Psoas muscle (tissue), 8 donors: ENCODE results near the gene UNC5C. TPM values are rescaled to one million over a fixed set of nuclear protein-coding genes. Genes with fewer than 3 reads are reported as not detected.

Source experiments
- ATAC-seq, 4 donors: fragments of 200-7000 bp; cut with Tn5 transposase; one replicate each; pipeline ENCODE4 v1.9.1; 2020; ENCODE audit warnings: moderate library complexity in 3 of 4, mild to moderate bottlenecking in 2 of 4
- DNase-seq, 2 donors: peaks; one replicate each; pipeline ENCODE4 v3.0.0-alpha.2; 2020
- H3K27ac ChIP-seq: fragments of 200-600 bp; one replicate; pipeline ENCODE4 v1.8.0; 2022
- H3K27me3 ChIP-seq, 3 donors: fragments of 200-600 bp in 1 of 3; one replicate each; pipeline versions ENCODE4 v1.6.1 to v1.8.0; 2013 to 2022; ENCODE audit warnings: low read length in 2 of 3, mild to moderate bottlenecking in 2 of 3, moderate library complexity in 1 of 3; ENCODE audit not compliant: insufficient read depth in 3 of 3
- H3K36me3 ChIP-seq, 2 donors: fragments of 200-600 bp in 1 of 2; one replicate each; pipeline versions ENCODE4 v1.6.1 to v1.8.0; 2013 to 2022; ENCODE audit warnings: low read depth in 1 of 2, mild to moderate bottlenecking in 1 of 2, moderate library complexity in 1 of 2; ENCODE audit not compliant: insufficient read depth in 1 of 2
- H3K4me1 ChIP-seq: fragments of 200-600 bp; one replicate; pipeline ENCODE4 v1.8.0; 2022
- H3K4me3 ChIP-seq: fragments of 200-600 bp; one replicate; pipeline ENCODE4 v1.8.0; 2022; ENCODE audit warnings: mild to moderate bottlenecking
- H3K9me3 ChIP-seq: fragments of 200-600 bp; one replicate; pipeline ENCODE4 v1.8.0; 2022
- CTCF ChIP-seq: fragments of 200-600 bp; IDR thresholded peaks from one replicate; pipeline ENCODE4 v1.8.0; 2022; ENCODE audit warnings: antibody characterized with exemption
- WGBS, 3 donors: extraction: QIAGEN DNeasy Blood & Tissue Kit; methylation state at CpG; one replicate each; pipeline versions ENCODE4 v1.1.6 to v1.1.7; 2013; 5-methylcytosine and 5-hydroxymethylcytosine counted together
- intact Hi-C, 2 donors: fragments of 100-400 bp; cut with DNase I; formaldehyde crosslinking; loops; one replicate each; pipeline versions ENCODE4 v1.11.0 to v1.14.2; 2022
- polyA plus RNA-seq, 3 donors: library from polyadenylated mRNA; stranded (reverse); fragments of 200-250 nt; gene quantifications; one replicate each; pipeline ENCODE4 v1.2.3, GENCODE V29; 2013
- total RNA-seq, 4 donors: library from RNA; stranded (reverse); fragmentation: NEBNext Ultra II Directional in 2 of 4; extraction: Animal tissue kit (Norgen Biotek cat#: 25700) in 2 of 4; gene quantifications; one replicate each; pipeline versions ENCODE4 v1.2.1 to v1.2.4, GENCODE V29; 2021 to 2023
- donor health status: healthy with polysubstance abuse.
- donor health status: DM: no; HTN: no; CAD: no; lungs with moderate emphysema.
- donor health status: Bipolar disorder and iron deficiency.
- donor health status: healthy.
- donor health status: DM: yes; HTN: yes; CAD: no.
- donor health status: DM: no; HTN: no; CAD: no.
- donor health status: DM: no; HTN: no; CAD: no.
- donor health status: DM: yes; HTN: yes; CAD: no.

UNC5C gene
- total and polyA plus RNA-seq, 7 donors, result 0.04 to 1.1 (median 0.19) TPM

GRCh38 chr4:95507561-95507960 lies 41.2 kb downstream of the UNC5C start:
- H3K36me3 ChIP-seq, result no peaks in the 10 kb centered on the region
- ATAC-seq (no peak), DNase-seq (no peak)
- no peak for TF ChIP-seq CTCF
- no peak overlapping the region for H3K27ac ChIP-seq
- H3K27me3 ChIP-seq, result no peaks in the 10 kb centered on the region
- intact Hi-C loops, result no loop called here
- H3K4me1 ChIP-seq, result no peaks in the 10 kb centered on the region
- no peak overlapping the region for H3K4me3 ChIP-seq
- 87 to 91% (median 90%) methylated on average over 5 of the region's 5 CpGs for WGBS, 3 donors
- no peaks in the 10 kb centered on the region for H3K9me3 ChIP-seq

GRCh38 chr4:95507147-95507546 lies 41.6 kb downstream of the UNC5C start:
- WGBS, 3 donors, result 15 to 26% (median 17%) methylated on average over 1 of the region's 1 CpG
- TF ChIP-seq CTCF, result no peak
- DNase-seq (no peak), ATAC-seq (no peak)
- intact Hi-C loops, result no loop called here
- no peaks in the 10 kb centered on the region for H3K9me3 ChIP-seq
- H3K4me1 ChIP-seq, result no peaks in the 10 kb centered on the region
- no peak overlapping the region for H3K27ac ChIP-seq
- H3K27me3 ChIP-seq, result no peaks in the 10 kb centered on the region
- no peaks in the 10 kb centered on the region for H3K36me3 ChIP-seq
- H3K4me3 ChIP-seq, result no peak overlapping the region

GRCh38 chr4:95506264-95506663 lies 42.5 kb downstream of the UNC5C start:
- no peak for ATAC-seq
- WGBS, 3 donors, result 59 to 73% (median 68%) methylated on average over 4 of the region's 4 CpGs
- no peak overlapping the region for H3K27ac ChIP-seq

GRCh38 chr4:95505799-95506198 lies 43.0 kb downstream of the UNC5C start:
- no peak overlapping the region for H3K4me3 ChIP-seq
- H3K27ac ChIP-seq, result no peak overlapping the region
- no peaks in the 10 kb centered on the region for H3K9me3 ChIP-seq
- DNase-seq (no peak), ATAC-seq (no peak)
- no peaks in the 10 kb centered on the region for H3K27me3 ChIP-seq
- H3K36me3 ChIP-seq, result no peaks in the 10 kb centered on the region
- no peaks in the 10 kb centered on the region for H3K4me1 ChIP-seq
- TF ChIP-seq CTCF, result no peak
- intact Hi-C loops, result no loop called here

More at GRCh38 chr4:95506264-95506663, 42.5 kb downstream of the UNC5C start:
- H3K4me3 ChIP-seq, result no peak overlapping the region
- H3K36me3 ChIP-seq, result no peaks in the 10 kb centered on the region
- no peak for DNase-seq
- no peaks in the 10 kb centered on the region for H3K4me1 ChIP-seq
- H3K9me3 ChIP-seq, result no peaks in the 10 kb centered on the region
- H3K27me3 ChIP-seq, result no peaks in the 10 kb centered on the region
- no peak for TF ChIP-seq CTCF
- intact Hi-C loops, result no loop called here

GRCh38 chr4:95505151-95505550 lies 43.6 kb downstream of the UNC5C start:
- TF ChIP-seq CTCF, result no peak
- DNase-seq, result no peak
- WGBS, 3 donors, result 27 to 41% (median 28%) methylated on average over 2 of the region's 2 CpGs
- intact Hi-C loops, result no loop called here
- H3K4me3 ChIP-seq, result no peak overlapping the region
- no peak for ATAC-seq
- no peaks in the 10 kb centered on the region for H3K4me1 ChIP-seq
- H3K27me3 ChIP-seq, result no peaks in the 10 kb centered on the region
- H3K9me3 ChIP-seq, result no peaks in the 10 kb centered on the region
- no peaks in the 10 kb centered on the region for H3K36me3 ChIP-seq
- no peak overlapping the region for H3K27ac ChIP-seq
